GM19351 (cell line): Measurements from ENCODE around the gene MRPS24.
"Not testable (repeated sequence)": the region's sequence is repeated elsewhere in the genome, so short reads cannot be mapped to it uniquely, and the experiment has no call there.

Experiments
- ATAC-seq: cut with Tn5 transposase; IDR thresholded peaks from one replicate; pipeline ENCODE4 v1.9.1; 2021; ENCODE audit warnings: mild to moderate bottlenecking, moderate library complexity; ENCODE audit not compliant: unreplicated experiment

Gene MRPS24

DNA sequence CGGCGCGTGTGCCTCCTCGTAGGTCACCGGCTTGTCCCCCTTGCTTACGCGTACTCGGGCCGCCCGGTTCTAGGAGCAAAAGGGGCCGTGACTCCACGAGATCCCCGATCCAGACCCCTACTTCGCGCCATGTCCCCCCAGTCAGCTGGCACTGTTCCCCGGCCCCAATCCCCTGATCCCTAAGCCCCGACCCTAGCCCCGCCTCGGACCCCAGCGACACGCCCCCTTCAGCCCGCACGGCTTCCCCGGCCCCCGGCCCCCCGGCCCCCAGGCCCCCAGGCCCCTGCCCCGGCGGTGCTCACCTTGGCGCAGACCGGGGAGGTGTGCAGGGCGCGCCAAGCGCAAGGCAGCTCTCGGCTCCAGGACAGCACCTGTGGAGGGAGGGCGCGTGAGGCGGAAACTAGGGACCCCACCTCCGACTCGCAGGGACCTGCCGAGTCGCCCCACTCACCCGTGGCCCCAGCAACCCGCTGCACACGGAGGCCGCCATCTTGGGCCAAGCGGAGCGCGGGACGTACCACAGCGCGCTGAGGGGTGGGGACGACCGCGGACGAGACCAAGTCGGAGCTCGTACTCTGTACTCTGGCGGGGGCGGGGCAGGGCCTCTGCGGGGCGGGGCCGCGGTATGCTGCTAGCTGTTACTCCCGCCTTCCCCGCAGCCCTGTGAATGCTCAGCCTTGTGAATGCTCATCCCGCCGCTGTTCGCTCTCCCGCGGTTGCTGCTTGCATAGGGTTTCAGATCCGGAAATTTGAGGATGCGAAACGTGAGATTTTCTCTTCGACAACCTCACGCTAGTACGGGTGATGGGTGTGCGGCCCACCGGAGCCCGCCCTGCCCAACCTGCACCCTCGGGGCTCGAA lies at the start of gene MRPS24:
MRPS24 (minus strand) TSS at position 512 of the 861 bp plus-strand sequence; CDS start at position 490, 22 bp downstream.
- ATAC-seq = peak; percentile 93

DNA sequence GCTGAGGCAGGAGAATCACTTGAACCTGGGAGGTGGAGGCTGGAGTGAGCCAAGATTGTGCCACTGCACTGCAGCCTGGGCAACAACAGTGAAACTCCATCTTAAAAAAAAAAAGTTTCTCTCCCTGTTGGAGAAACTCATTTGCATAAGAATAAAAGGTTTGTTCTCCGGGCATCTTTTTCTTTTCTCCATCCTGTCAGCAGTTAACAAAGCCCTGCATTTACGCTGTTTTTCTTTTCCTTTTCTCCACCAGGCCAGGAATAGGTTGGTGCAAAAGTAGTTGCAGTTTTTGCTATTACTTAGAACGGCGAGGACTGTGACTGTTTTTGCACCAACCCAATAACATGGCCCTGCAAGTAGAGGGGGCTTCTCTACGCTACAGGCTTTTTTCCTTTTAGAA lies 46.6 kb upstream of the MRPS24 start:
- ATAC-seq = no peak

DNA sequence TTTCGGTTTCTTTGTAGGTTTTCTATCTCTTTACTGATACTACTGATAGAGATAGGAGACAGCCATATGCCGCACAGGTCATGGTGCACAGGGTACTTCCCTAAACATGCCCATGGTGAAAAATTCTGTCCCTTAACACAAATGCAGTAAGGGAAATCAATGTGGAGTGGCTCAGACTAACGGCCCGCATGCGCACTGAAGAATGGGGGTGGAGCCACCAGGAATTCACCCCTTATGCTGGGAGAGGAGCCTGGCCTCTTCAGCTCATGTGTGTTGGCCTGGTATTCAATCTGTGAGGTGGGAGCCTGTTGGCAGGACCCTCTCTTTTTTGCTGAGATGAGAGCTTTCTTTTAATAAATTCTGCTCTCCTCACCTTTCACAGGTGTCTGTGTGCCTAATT lies 45.5 kb upstream of the MRPS24 start:
- ATAC-seq = no peak

DNA sequence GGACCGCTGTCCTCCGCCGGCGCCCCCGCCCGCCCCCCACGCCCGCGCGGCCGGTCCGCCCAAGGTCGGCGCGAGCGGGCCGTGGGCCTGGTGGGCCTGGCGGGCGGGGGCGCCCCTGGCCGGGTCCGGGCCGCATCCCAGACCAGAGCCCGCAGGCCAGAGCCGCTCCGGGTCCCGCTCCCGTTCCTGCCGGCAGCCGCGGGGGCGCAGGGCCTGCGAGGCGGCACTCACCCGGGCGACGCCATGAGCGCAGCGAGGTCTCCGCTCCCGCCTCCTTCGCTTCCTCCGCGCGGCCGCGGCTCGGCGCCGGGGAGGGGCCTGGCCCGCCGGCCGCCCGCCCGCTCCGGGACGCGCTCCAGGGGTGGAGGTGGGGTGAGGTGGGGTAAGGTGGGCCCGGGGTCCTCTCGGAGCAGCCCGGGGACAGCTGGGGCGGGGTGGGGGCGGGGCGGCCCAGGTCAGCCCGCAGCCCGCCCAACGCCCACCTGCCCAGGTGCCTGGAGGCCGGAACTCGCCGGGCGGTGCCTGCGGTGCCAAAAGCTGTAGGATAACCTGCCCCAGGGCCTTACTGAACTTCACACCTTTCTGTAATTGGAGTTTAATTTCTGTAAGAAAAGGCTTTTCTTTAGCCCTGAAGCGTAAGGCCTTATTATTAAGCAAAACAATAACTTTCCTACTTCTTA lies 37.2 kb upstream of the MRPS24 start, which contains the start of gene URGCP:
URGCP (minus strand) TSS at position 266 of the 680 bp plus-strand sequence; CDS start at position 245, 21 bp downstream.
- peak; percentile 76 for ATAC-seq

DNA sequence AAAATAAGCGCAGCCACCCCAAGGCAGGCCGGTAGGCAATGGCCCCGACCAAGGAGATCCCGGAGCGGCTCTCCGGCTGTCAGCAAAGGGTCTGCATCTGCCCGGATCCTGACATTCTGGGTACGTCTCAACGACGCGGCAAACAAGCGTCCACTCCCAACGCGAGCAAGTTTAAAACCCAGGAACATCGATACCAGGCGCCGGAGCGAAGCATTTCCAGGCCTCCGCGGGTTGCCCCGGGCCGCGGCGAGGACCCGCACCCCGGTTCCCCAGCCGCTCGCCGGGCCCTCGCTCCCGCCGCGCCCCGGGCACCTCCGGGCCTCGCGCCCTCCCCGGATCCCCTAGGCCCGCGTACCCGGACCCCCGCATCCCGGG lies 36.6 kb upstream of the MRPS24 start:
- ATAC-seq = peak; percentile 36

DNA sequence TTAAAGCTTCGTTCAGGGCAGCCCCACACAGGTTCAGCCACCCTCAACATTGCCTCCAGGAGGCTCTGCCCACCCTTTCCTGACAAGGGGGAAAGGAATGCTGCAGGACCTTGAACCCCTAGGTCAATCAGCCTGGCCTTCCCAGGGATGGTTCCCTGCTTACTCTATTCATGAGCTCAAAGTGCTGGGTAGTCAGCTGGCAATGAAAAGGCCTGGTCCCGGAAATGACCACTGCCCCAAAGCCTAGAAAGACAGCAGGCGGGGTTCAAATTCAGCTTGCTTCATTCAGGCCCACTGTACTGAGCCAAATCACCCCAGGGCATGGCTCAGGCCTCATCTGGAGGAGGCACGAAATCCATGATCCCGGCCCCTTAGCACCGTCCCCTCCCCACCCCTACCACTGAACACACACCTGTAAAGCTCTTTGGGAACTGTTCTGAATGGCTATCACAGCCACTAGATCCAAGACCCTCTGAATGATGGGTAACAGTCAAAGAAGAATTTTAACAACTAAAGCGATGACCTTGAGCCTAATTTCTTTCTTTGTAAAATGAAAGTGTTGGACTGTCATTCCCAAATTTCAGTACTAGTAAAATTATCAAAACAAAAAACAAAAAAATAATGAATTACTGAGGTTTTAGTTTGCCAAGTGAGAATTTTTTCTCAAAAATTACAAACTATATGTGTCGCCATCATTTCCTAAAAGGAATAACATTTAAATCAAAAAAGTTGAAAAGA lies 36.1 kb upstream of the MRPS24 start:
- no peak for ATAC-seq

DNA sequence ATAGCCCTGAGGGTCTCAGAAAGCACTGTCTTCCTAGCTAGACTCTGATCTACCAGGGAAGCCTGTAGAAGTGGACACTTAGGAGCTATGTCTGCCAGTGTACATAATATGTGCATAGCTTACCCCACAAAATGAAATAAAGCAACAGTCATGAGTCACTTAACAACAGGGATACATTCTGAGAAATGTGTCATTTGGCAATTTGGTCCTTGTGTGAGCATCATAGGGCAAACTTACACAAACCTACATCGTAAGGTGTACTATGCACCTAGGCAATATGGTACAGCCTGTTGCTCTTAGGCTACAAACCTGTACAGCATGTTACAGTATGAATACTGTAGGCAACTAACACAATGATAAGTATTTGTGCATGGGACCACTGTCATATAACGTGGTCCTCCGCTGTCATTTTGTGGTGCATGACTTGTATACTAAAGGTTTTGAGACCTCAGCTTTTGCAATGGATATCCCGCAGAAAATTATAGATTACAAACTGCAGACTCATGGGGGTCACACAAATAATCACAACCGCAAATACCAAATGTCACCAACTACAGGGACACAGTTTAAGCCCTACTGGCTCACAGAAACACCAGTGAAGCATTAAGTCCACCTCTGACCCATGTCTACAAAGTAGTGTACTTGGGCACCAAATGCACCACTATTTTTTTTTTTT lies 35.4 kb upstream of the MRPS24 start:
- ATAC-seq = no peak

DNA sequence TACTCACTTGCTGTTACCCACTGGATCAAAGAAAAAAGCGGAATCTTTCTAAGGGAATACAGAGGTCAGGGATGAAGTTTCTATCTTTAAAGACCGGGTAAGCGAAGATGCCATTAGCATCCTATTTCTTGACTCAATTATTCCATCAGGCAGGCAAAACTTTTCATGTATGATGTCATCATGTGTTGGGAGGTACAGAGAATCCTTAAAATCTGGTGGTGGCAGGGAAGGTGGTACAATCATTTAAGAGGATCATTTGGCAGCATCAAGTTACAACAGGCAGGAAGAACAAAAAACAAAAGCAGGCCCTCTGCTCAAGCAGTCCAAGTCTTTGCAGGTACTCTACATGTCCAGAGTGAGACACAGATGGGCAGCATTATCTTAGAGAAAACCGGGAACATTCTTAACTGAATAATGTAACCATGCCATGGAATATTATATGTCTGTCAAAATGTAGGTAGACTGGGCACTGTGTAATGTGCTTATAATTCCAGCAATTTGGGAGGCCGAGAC lies 33.3 kb upstream of the MRPS24 start:
- no peak for ATAC-seq

DNA sequence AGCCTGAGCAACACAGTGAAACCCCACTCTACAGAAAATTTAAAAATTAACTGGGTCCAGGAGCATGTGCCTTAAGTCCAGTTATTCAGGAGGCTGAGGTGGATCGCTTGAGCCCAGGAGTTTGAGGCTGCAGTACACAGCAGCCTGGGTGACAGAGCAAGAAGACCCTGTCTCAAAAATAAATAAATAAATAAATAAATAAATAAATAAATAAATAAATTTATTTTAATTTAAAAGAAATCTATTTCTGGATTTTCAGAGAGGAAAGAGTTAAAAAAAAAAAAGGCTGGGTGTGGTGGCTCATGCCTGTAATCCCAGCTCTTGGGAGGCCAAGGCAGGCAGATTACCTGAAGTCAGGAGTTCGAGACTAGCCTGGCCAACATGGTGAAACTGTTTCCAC lies 29.3 kb upstream of the MRPS24 start:
- not testable (repeated sequence) for ATAC-seq

DNA sequence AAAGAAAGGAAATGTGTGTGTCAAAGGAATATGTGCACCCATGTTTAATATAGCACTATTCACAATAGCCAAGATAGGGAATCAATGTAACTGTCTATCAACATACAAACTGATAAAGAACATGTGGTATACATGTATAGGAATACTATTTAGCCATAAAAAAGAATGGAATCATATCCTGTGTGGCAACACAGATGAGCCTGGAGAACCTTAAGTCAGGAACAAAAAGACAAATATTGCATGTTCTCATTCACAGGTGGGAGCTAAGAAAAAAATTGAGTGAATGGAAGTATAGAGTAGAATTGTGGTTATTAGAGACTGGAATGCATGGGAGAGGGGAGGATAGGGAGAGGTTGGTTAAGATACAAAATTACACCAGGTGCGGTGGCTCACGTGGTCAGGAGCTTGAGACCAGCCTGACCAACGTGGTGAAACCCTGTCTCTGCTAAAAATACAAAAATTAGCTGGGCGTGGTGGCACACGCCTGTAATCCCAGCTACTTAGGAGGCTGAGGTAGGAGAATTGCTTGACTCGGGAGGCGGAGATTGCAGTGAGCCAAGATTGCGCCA lies 26.6 kb upstream of the MRPS24 start:
- no peak for ATAC-seq

DNA sequence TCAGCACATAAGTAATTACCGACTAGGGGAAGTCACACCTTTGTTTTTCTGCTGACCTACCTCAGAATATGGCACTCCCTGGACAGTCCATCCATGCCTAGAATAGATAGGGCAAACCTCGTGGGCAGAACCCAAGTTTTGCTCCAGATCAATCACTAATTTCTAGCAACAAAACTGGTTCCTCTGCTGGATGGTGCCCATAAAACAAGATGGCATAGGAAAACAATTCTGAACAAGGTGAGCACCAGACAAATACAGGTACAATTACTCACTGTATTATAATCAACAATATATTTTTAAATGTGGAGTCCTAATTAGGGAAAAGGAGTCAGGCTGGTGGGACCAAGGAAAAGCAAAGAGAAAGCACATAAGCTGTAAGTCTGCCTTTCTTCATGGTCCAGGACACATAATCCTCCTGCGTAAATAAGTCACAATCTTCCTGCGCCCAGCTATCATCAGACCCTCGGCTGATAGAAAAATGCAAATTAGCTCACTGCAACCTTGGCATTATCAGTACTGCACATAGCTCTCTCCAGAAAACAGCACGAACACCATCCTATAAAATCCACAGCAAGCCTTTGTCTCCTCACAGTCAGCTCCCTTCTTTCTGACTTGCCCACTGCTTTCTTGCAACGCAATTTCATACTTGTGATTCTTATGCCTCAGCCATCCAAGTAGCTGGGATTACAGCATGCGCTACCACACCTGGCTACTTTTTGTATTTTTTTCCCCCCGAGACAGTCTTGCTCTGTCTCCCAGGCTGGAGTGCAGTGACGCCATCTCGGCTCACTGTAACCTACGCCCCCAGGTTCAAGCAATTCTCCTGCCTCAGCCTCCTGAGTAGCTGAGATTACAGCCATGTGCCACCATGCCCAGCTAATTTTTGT lies 22.0 kb upstream of the MRPS24 start:
- ATAC-seq = no peak

DNA sequence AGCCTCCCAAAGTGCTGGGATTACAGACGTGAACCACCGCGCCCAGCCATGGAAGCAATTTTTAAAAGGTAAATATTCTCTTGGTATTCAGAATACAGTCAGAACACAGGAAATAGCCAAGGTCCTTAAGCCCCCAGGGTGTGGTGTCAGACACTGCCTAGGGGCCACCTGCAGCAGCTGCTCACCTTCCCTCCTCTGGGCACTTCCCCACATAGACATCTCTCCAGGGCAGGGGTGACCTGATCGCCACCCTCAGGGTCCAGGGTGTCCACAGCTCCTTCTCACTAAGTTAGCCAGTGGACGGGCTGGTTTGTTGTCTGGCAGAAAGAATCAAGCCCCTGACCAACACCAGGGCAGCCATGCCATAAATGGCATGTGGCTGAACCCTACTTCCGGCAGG lies 21.2 kb upstream of the MRPS24 start:
- no peak for ATAC-seq

DNA sequence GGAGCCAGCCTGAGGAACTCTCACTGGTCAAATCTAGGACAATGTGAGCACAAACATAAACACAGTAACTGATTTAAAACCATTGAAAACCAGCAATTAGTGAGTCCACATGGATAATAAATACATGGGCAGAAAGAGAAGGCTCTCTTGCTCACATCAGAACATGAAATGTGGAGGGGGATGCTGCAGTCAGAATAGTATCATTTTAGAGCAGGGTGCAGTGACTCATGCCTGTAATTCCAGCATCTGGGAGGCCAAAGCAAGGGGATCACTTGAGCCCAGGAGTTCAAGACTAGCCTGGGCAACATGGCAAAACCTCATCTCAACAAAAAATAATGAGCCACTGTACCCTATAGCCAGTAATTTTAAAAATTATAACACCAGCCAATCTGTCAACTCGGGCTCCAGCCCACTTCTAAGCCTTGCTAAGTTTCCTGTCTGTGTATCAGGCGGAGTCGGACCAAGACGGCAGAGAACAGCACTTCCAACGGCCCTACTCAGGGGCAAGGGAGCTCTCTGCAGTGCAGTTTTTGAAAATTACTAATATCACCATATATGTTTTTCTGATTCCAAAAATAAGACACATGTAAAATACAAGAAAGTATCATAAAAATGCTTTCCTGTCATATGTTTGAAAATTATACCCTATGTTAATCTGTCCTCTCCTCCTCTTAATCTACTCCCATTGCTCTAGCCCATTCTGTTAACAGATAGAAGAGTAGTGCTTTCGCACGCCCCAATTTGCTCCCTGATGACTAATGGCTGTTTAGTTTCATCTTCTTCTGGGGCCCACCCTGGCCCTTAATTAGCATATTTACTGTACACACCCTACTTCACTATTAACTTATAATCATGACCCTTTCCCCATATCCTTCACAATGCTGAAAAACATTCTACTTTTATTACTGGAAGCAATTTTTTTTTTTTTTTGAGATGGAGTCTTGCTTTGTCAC lies 20.0 kb upstream of the MRPS24 start:
- ATAC-seq = no peak

DNA sequence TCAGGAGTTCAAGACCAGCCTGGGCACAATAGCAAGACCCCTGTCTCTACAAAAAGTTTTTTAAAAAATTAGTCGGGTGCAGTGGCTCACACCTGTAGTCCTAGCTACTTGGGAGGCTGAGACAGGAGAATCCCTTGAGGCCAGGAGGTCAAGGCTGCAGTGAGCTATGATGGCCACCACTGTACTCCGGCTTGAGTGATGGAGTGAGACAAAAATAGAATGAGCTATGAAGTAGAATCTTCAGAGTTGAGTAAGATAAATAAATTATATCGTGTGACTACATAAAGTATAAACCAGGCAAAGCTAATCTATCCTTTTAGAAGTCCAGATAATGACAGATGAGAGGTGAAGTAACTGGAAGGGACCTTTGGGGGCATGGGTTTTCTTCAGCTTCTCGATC lies 15.3 kb upstream of the MRPS24 start:
- no peak for ATAC-seq

DNA sequence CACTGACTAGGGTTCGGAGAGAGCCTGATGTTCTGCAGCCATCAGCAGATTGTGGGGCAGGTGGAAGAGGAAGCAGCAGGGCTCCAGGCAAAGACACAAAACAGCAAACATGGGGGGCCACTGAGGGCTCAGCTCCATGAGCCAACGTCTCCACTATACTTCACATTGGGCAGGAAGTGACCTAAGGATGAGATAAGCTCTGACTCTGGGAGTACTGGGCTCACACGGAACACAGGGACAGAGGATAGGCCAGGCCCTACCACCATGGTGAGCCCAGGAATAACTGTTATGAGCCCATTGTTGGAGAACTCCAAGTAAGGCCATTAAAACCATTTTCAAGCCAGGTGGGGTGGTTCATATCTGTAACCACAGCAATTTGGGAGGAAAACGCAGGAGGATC lies 14.9 kb upstream of the MRPS24 start:
- ATAC-seq = no peak

DNA sequence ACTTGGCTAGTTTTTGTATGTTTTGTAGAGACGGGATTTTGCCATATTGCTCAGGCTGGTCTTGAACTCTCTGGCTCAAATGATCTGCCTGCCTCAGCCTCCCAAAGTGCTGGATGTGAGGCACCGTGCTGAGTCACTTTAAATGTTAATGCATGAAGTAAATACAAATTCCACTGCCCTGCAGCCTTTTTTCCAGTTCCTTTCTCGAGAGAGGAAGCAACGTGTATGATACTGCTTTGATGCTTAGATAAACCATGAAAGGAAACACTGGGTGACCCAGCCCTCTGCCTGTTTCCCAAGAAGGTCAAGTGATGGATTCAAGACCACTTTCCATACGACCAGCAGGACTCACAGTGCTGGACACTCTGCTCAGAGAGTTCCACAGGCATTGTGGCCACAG lies 11.3 kb upstream of the MRPS24 start:
- ATAC-seq = no peak

DNA sequence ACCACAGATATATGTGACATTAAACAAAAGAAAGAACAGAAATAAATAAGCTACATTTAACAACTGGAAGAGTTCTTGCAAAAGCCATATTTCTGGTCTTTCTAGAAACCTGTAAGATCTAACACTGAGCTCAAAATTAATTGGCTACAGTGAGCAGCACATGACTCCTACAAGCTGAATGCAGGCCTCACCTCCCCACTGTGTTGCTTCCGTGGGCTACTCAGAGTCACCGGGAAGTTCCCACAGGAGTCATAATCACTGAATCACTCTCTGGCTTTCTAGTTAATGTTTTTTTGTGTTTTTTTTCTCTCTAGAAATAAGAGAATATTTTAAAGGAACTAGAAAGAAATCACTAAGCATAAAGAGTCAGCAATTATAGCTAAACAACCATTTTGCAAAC lies 10.2 kb upstream of the MRPS24 start:
- no peak for ATAC-seq

DNA sequence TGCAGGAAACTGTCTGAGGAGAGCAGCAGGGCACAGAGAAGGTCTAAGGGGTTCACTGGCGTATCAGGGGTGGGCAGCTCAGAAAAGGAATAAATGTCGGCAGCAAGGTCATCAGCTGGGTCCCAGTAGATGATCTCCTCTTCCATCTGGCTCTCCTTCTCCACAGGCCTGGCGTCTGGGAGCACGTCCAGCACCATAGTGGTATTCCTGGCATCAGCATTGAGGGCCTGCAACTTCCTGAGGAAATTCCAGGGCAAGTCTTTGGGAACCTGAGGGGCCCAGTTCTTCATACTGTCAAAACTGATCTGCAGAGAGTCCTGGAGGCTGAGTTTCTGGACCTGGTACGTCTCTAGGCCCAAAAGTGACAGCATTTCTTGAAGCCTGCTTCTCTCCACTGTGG lies 9.6 kb upstream of the MRPS24 start:
- ATAC-seq = no peak
